Hematopoietic multipotent progenitor cell treated with erythropoietin and hydrocortisone succinate and interleukin-3 and kit ligand, for 15 days (in vitro differentiated cells): ENCODE data around the gene MATK.

ENCODE experiments used
- DNase-seq: peaks from one replicate; pipeline ENCODE4 v3.0.0-alpha.2; 2015; ENCODE audit warnings: low spot score

The MATK gene

GRCh38 chr19:3746371-3747056 lies 39.7 kb downstream of the MATK start:
- DNase-seq: no peak

DNA sequence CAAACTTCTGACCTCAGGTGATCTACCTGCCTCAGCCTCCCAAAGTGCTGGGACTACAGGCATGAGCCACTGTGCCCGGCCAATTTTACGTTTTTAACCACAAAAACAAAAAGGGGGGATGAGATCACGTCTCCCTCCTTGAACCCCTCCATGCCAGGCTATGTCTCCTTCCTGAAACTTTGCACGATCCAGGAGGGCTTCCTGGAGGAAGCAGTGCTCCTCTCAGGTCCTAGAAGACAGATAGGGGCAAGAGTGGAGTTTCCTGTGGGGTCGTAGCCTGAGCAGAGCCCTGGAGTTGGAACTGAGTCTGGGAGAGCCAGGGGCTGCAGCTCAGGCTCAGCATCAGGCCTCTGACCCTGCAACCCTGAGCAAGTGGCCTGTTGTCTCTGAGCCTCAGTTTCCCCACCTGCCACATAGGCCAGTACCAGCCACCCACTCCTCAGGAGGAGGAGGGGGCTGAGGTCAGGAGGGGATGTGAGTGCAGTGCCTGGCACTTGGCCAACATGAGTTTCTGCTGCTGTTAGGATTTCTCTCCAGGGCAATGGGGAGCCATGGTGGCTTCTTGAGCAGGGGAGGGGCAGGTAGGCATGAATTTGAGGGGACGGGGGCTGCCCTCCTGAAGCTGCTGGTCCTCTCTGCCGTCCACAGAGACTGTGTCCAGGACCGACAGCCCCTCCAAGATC lies 40.7 kb downstream of the MATK start:
- DNase-seq: no peak

DNA sequence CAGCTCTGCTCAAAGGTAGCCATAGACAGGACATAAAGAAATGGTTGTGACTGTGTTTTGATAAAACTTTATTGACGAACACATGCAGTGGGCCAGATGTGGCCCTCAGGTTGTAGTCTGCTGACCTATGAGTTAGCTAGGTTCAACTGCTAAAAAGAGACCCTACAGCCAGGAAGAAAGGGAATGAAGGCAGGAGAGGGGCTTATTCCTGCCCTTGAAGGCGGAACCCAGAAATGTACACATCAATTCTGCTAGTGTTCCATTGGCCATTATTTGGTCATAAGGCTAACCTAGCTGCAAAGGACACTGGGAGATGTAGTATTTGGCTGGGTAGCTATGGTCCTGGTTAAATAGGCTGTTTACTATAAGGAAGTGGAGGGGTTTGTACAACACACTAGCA lies 42.7 kb downstream of the MATK start:
- no peak for DNase-seq

- DNase-seq: no peak
Observed at GRCh38 chr19:3740431-3740830, 45.8 kb downstream of the MATK start.

DNA sequence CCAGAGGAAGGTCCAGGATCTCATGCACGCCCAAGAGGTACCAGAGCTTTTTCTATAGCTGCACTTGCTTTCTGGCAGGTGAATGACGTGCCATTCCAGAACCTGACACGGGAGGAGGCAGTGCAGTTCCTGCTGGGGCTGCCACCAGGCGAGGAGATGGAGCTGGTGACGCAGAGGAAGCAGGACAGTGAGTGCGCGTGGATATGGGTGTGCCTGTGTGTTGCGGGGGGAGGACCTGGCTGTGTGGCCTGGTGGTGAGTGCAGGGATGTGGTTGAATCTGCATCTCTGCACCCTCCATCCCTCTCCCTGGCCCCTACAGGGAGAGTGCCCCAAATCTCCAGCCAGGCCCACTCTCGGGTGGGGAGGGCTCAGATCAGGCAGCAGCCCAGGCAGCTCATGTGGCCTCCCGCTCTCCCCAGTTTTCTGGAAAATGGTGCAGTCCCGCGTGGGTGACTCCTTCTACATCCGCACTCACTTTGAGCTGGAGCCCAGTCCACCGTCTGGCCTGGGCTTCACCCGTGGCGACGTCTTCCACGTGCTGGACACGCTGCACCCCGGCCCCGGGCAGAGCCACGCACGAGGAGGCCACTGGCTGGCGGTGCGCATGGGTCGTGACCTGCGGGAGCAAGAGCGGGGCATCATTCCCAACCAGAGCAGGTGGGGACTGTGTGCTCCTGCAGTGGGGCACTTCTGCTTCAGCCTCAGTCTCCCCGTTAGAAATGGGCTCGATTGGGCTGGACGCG lies 47.5 kb downstream of the MATK start:
- DNase-seq: no peak

DNA sequence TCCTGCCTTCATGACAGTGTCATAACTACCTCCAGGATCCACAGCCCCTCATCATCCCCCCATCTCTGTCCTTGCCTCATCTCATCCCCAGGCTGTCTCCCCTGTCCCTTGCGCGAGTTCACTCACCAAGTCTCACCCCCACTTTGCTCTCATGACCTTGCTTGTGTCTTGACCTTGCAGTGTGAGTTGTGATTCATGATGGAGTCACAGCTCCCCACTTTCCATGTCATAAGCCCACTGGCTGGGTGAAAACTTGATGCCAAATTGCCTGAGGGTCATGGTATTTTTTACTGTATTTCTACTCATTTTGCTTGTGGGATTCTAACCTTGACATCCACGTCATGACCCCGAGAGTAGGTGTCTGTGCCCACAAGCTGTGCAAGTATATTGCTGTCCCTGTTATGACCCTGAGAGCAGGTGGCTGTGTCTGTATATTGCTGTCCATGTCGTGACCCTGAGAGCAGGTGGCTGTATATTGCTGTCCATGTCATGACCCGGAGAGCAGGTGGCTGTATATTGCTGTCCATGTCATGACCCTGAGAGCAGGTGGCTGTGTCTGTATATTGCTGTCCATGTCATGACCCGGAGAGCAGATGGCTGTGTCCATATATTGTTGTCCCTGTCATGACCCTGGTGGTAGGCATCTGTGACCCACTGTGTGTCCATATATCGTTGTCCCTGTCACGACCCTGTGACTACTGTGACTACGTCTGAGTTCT lies 48.5 kb downstream of the MATK start:
- DNase-seq: no peak

DNA sequence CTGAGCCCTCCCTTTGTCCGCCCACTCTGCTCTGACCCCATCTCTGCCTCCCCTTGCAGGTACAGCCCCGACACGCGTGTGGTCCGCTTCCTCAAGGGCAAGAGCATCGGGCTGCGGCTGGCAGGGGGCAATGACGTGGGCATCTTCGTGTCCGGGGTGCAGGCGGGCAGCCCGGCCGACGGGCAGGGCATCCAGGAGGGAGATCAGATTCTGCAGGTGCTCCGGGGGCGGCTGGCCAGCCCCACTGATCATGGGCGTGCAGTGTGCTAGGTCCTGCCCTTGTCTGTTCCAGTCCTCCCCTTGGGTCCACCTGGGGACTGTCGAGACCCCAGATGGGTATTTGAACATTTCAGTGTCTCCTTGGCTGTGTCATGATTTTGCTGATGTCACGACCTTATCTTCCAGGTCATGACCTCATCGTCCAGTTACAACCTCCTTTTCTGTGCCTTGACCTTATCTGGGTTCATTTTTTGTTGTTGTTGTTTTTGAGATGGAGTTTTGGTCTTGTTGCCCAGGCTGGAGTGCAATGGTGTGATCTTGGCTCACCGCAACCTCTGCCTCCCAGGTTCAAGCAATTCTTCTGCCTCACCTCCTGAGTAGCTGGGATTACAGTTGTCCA lies 50.0 kb downstream of the MATK start:
- DNase-seq: no peak

DNA sequence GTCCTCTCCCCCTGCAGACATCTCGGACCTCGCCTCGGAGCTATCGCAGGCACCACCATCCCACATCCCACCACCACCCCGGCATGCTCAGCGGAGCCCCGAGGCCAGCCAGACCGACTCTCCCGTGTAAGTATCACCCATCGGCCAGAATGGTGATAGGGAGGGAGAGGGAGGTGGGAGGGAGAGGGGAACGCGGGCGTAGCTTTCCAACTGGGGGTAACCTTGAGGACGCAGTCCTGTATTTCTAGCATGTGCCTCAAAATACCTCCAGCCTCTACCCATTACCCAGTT lies 51.9 kb downstream of the MATK start:
- no peak for DNase-seq

GRCh38 chr19:3733549-3734309 lies 52.5 kb downstream of the MATK start:
- no peak for DNase-seq

DNA sequence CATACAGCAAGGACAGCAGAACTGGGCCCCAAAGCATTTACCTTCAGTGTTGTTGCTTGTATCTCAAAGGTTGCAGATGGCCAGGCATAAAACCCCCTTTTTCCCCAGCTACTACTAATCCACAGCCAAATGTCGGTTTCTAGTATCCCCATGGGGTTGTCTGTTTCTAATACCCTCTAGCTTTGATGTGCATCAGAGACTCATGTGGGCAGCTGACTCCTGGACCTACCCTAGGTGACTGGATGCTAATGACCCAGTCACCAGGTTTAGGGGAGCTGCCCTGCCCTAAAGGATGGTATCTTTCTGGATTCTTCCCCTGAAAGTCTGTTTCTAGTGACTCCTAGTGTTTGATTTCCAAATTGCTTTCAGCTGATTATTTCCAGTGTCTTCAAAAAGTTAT lies 54.1 kb downstream of the MATK start:
- DNase-seq: no peak

- no peak for DNase-seq
Observed at GRCh38 chr19:3730457-3730958, 55.7 kb downstream of the MATK start.
